GM19043 (cell line): ENCODE measurements around the gene ITGA6.
"Not testable (repeated sequence)": the region's sequence is repeated elsewhere in the genome, so short reads cannot be mapped to it uniquely, and the experiment has no call there.

Experiments used
- ATAC-seq: cut with Tn5 transposase; IDR thresholded peaks from one replicate; pipeline ENCODE4 v1.9.1; 2021; ENCODE audit warnings: low read depth; ENCODE audit not compliant: unreplicated experiment

The ITGA6 gene

DNA sequence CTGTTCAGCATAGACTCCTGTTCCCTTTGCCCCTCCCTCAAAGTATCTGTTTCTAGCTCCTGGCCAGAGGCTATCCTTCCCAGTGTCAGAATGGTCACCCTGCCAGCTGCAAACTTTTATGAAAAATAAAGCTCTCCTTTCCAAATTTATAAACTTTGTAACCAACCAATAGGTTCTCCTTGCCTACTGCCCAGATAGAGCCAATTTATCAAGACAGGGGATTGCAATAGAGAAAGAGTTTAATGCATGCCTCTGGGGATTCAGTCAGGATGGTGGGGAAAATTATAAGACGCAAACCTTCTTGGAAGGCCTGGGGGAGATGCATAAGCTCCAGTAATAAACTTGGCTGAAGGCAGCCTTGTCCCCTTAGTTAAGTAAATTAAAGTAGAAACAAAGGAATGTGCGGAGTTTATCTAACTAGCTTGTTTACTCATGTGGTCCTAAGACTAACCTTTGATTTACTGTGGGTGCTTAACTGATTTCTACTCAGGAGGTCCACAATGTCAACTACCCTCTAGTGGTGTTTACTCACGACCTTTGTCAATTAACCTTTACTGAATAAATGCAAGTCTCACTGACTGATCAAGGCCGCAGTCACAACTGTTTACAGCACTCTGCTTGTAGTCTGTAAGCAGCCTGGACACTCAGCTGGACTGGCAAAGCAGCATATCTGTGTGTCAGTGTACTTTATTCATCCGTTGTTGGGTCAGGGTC is 85.6 kb downstream of the ITGA6 start:
- ATAC-seq: no peak

DNA sequence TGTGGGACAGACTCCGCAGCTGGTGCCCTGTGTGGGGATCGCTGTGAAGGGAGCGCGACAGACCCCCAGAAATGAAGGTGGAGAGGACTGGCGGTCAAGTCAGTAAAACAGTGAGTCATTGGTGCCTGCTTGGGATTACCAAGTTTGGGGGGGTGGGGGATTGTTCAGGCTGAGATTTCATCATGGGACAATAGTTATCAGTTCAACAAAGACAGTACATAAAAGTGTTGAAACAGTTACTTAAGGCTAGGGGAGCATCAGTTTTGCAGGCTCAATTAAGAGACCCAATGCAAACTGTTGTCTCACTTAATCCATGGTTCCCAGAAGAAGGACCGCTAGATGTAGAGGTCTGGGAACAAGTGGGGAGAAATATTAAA is 86.1 kb downstream of the ITGA6 start:
- no peak for ATAC-seq

DNA sequence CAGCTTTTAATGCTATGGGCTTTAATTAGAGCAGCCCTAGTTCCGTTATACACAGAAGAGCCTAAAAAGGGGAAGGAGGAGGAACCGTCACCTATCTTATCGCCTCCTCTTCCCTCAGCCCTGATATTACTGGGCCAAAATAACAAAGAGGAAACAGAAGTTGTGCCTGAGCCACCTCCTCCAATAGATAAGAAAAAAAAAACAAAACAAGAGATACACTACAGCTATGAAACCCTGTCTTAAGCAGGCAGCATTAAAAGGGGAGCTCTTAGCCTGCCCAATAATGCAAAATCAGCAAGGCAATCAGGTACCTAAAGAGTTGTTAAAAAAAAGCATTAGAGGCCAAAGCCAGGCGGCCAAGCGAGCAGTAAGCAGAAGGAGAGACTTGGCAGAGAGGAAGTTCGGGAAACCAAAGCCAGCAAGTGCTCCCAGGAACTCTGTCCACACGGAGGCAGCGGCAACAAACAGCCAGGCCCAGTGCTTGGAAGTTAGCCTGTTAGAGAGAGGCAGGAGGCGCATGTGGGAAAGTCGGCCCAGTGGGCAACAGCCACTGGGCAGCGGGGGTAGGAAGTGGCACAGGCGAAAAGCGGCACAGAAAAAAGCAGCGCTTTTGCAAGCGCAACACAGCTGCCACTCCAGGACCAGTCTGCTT is 86.7 kb downstream of the ITGA6 start:
- no peak for ATAC-seq

DNA sequence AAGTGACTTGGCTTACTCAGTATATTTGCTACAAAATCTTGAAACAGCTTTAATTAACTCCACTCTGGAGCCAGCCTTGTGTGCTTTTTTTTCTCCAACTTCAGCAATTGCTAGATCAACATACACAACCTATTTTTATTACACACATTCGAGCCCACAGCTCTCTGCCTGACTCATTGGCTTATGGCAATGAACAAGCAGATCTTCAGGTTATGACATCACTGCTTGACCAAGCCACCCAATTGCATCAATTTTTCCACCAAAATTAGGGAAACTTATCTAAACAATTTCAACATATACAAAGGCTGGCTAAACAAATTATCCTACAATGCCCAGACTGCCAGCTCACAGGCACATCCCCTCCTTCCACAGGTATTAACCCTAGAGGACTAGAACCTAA is 88.9 kb downstream of the ITGA6 start:
- no peak for ATAC-seq

DNA sequence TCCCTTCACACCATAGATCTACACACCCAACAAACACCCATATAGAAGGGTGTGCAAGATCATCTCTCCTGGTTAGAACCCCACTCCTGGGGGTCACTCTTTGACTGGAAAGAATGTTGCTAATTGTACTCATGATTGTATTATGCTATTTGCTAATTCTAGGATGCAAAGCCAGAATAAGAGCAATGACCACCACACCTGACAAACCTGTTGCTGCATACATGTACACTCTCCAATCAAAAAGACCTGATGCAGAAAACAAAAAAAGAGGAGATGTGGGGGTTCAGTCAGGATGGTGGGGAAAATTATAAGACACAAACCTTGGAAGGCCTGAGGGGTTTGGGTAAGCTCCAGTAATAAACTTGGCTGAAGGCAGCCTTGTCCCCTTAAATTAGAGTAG is 91.6 kb downstream of the ITGA6 start:
- no peak for ATAC-seq

DNA sequence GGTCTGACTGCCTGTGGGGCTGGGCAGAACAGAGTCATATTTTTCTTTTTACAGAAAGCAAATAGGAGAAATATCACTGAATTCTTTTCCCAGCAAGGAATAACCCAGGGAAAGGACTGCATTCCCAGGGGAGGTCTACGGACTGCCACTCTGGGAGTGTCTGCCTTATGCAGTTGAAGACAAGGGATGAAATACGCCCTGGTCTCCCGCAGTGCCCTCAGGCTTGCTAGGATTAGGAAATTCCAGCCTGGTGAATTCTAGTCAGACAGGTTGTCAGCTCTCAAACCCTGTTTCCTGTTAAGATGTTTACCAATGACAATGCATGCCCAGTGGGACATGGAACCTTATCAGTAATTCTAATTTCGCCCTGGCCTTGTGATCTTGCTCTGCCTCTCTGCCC is 98.2 kb downstream of the ITGA6 start:
- ATAC-seq: no peak

DNA sequence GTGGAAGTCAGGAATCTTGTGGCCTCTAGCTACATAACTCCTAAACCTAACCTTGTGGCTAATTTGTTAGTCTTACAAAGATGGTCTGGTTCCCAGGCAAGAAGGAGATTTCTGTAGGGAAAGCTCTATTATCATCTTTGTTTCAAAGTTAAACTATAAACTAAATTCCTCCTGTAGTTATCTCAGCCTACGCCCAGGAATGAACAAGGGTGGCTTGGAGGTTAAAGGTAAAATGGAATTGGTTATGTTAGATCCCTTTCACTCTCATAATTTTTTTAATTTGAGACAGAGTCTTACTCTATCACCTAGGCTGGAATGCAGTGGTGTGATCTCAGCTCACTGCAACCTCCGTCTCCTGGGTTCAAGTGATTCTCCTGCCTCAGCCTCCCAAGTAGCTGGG is 103.9 kb downstream of the ITGA6 start:
- no peak for ATAC-seq

DNA sequence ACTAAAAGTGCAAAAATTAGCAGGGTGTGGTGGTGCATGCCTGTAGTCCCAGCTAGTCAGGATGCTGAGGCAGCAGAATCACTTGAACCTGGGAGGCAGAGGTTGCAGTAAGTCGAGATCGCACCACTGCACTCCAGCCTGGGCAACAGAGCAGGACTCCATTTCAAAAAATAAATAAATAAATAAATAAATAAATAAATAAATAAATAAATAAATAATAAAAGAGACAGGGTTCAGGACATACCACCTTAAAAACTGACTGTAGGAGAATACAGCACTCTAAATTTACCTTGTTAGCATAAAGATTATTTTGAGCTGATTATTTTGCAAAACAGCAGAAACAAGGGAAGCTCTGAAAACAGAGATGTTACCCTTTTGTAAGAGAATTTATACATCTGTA is 105.1 kb downstream of the ITGA6 start:
- not testable (repeated sequence) for ATAC-seq

DNA sequence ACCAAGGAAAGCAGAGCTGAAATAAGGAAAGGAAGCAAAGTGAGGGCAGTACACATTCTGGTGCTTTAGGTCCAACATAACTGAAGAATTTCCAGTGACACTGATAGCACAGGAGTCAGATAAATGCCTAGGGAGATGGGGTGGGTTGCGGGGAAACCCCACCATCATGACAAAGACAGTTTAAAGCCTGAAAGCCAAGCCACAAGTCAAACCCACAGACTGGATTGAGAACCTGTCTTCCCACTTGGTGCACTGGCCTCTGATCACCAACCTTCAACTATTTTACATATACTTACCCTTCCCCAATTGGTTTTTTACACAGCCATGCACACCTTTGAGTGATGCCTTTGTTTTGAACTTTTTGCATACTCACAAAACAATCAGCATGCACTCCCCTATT is 106.3 kb downstream of the ITGA6 start:
- ATAC-seq: no peak

DNA sequence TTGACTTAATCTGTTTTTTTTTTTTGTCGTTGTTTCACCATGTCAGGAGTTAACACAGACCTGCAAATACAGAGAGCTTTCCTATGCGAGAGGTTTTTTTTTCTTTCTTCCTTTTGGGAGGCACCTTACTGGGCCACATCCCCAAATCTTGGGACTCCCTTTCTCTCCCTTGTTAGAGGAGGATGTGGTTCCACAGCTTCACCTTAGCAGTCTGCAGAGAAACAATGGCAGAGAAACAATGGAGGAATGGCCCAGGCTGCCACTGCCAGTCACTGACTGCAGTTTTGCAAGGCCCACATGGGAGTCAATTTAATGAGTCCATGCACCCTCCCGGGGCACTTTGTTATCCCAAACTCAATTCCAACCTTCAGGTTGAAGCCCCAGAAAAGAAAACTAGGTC is 107.7 kb downstream of the ITGA6 start:
- no peak for ATAC-seq

DNA sequence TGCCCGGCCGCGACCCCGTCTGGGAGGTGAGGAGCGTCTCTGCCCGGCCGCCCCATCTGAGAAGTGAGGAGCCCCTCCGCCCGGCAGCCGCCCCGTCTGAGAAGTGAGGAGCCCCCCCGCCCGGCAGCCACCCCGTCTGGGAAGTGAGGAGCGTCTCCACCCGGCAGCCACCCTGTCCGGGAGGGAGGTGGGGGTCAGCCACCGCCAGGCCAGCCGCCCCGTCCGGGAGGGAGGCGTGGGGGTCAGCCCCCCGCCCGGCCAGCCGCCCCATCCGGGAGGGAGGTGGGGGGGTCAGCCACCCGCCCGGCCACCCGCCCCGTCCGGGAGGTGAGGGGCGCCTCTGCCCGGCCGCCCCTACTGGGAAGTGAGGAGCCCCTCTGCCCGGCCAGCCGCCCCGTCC is 110.5 kb downstream of the ITGA6 start:
- not testable (repeated sequence) for ATAC-seq

DNA sequence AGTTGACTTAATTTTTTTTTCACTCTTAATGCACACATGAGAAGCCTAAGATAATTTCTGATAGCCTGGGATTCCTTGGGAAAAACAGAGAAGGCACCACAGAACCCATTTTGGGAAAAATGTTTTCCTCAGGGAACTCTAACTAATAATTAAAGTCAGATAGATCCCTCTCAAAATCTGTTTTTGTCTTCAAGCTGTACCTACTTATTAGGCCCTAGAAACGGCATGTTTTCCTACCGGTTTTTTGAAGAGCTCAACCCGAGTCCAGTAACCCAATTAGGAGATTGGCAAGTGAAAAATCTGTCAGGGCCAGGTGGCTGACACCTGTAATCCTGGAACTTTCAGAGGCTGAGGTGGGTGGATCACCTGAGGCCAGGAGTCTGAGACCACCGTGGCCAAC is 112.4 kb downstream of the ITGA6 start:
- no peak for ATAC-seq

DNA sequence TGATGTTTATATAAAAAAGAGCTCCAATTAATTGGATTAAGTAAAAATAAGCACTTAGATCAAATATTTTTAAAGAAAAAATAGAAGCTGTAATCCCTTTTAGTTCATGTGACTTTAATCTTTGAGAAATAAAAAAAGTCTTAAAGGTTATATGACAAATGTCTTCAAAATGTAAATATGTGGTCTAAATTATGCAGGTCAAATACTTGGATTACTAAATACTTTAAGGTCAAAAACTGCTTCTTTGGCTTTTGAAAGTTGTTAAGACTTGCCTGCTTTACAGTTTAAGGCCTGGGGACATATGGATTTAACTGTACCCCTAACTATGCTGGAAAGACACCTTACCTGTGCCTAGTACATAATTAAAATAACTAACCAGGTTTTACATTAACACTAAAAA is 113.0 kb downstream of the ITGA6 start:
- no peak for ATAC-seq

DNA sequence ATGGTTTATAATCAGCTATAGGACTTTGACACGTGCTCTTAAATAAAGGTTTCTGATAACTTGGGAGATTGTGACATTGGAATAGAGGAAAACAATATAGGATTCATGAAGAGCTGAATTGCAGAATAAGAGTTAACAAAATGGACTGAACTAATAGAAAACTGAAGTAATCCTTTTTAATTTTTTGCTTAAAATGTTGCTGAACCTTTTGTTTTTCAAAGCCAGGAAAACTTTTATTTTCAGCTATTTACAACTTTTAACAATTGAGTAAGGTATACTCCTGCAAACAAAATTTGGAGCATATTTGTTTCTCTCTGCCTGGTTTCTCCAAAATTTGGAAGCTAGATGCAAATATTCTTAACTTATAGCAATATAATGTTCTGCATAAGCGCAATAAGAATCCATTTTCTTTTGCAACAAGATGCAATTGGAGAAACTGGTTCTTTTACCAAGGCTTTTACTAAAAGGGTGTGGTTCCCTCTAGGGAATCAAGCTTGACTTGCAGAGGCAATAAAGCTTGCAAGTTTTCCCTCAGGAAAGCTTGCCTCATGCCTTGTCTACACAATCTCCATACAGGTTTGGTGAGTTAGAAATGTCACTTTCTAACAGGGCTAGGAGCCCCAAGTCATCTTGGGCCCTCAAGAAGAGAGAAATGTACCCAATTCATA is 118.2 kb downstream of the ITGA6 start:
- ATAC-seq: no peak

DNA sequence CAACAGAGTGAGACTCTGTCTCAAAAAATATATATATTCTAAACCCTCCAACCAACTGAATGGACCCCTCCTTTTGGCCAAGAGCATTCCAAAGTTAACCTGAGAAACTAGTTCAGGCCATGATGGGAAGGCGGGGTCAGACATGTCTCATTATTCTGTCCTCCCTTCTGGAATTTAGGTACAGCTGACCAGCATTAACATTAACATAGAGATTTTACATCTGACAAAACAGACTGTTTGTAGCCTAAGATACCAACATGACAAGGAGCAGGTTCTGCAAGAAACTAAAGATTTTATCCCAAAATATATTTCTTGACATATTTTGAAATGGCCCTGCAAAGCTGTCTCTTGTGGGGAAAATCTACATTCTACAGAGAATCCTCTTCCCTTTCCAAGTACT is 121.7 kb downstream of the ITGA6 start:
- ATAC-seq: no peak

DNA sequence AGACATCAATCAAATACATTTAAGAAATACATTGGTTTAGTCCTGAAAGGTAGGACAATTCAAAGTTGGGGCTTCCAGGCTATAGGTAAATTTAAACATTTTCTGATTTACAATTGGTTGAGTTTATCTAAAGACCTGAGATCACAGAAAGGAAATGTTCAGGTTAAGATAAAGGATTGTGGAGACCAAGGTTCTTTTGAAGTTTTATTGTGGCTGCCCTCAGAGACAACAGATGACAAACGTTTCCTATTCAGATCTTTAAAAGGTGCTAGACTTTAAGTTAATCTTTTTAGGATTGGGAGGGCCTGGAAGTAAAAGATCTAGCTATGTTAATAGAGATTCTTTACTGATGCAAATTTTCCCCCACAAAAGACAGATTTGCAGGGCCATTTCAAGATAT is 122.4 kb downstream of the ITGA6 start:
- ATAC-seq: not testable (repeated sequence)

DNA sequence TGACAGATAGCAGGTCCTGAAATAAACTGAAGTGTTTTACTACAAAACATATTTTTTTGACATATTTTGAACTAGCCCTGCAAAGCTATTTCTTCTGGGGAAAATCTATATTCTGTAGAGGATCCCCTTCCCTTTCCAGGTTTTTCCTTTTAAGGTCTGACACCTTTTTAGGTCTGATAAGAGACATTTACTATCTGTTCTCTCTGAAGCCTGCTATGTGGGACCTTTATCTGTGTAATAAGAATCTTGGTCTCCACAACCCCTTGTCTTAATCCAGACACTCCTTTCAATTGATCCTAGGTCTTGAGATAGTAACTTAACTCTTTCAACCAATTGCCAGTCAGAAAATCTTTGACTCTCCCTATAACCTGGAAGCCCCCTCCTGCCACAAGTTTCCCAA is 123.0 kb downstream of the ITGA6 start:
- ATAC-seq: no peak

DNA sequence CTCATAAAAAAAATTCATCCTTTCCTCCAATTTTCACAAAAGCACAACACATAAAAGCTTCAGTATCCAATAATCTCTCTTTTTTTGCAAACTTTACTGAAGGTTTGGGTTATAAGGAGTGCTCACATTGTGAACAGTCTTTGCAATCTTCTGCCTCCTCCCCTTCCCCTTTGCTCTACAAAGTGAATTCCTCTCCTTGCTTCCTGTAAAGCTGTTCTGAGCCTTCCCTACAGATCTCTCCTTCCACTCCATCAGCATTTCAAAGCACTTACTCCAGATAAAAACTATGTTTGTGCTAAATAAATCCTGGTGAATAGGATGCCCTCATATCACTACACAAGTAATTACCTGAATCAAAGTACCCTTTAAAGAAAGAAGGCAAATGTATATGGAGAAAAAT is 123.9 kb downstream of the ITGA6 start:
- no peak for ATAC-seq

DNA sequence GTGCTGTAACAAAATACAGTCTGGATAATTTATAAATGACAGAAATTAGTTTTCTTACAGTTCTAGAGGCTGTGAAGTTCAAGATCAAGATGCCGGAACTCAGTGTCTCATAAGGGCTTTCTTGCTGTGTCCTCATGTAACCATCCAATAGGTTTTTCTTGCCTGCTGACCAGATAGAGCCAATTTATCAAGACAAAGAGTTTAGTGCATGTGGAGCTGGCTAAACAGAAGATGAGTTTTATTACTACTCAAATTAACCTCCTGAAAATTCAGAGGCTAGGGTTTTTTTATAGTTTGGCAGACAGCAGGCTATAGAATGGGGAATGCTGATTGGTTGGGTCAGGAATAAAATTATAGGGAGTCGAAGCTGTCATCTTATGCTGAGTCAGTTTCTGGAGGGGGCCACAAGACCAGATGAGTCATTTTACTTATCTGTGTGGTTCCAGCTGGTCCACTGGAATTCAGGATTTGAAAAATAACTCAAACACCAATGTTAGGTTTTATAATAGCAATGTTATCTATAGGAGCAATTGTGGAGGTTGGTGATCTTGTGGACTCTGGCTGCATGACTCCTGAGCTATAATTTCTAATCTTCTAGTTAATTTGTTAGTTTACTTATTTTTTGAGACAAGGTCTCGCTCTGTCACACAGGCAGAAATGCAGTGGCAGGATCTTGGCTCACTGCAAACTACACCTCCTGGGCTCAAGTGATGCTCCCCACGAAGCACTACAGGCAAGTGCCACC is 125.3 kb downstream of the ITGA6 start:
- no peak for ATAC-seq

DNA sequence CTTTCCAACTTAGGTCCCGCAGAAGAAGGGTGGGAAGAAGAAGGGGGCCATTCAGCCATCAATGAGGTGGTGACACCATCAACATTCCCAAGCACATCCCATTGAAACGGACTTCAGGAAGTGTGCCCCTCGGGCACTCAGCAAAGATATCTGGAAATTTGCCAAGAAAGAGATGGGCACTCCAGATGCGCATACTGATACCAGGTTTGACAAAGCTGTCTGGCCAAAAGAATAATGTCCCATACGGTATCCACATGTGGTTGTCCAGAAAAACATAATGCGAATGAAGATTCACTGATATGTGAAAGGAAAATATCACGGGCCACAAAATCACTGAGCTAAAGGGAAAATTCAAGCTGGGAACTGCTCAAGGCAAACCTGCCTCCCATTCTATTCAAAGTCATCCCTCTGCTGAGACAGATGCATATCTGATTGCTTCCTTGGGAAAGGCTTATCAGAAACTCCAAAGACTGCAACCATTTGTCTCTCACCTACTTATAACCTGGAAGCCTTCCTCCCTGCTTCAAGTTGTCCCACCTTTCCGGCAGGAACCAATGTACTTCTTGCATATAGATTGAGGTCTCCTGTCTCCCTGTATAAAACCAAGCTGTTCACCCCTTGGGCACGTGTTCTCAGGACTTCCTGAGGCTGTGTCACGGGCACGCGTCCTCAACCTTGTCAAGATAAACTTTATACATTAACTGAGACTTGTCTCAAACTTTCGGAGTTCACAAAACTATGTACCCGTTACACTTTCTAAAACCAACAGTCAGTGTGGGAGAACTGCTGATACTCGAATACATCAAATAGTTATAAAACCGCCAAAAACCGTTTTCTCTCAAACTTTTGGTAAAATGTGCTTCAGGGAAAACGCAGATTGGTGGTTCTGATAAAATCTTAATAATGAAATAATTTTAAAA is 127.2 kb downstream of the ITGA6 start:
- ATAC-seq: no peak

DNA sequence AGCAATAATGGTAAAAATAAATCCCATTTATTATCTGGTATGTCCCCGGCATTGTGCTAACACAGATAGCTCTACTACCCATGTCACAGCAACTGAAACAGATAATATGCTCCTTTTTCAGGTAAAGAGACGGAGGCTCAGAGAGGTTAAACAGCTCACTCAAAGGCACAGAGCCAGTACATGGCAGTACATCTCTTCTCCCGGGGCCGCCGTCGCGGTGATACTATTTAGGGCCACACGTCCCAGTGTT is 127.8 kb downstream of the ITGA6 start:
- ATAC-seq: no peak
